Stomach (tissue), 9 donors: Measurements from ENCODE around the gene TTC3. TPM values are rescaled to one million over a fixed set of nuclear protein-coding genes. Genes with fewer than 3 reads are reported as not detected.

Experiments
- DNase-seq, 2 donors: peaks; one replicate each; pipeline versions ENCODE4 v3.0.0 to v3.0.0-alpha.2; 2013 to 2019
- H3K27ac ChIP-seq, 5 donors: fragments of 200-600 bp in 4 of 5; sonication (generic) in 4 of 5; one replicate each; pipeline ENCODE4 v1.5.1; 2013 to 2019; ENCODE audit warnings: mild to moderate bottlenecking in 1 of 5, moderate library complexity in 1 of 5
- H3K27me3 ChIP-seq, 3 donors: fragments of 200-600 bp; sonication (generic); one replicate each; pipeline ENCODE4 v1.5.1; 2017 to 2019; ENCODE audit warnings: mixed run types in 1 of 3
- H3K36me3 ChIP-seq, 4 donors: fragments of 200-600 bp; sonication (generic); 1 replicate in 3 of 4; 2 replicates in 1 of 4; pipeline ENCODE4 v1.5.1; 2016 to 2019
- H3K4me1 ChIP-seq, 4 donors: fragments of 200-600 bp; sonication (generic); one replicate each; pipeline ENCODE4 v1.5.1; 2016 to 2019
- H3K4me3 ChIP-seq, 4 donors: fragments of 200-600 bp; sonication (generic) in 3 of 4; one replicate each; pipeline ENCODE4 v1.5.1; 2016 to 2019; ENCODE audit warnings: mild to moderate bottlenecking in 1 of 4
- H3K9me3 ChIP-seq, 4 donors: fragments of 200-600 bp; sonication (generic); one replicate each; pipeline ENCODE4 v1.5.1; 2016 to 2019
- CTCF ChIP-seq, 7 experiments: fragments of 450-650 bp in 4 of 7; fragments of 200-600 bp in 3 of 7; sonication (generic) in 3 of 7; IDR thresholded peaks; one replicate each; pipeline ENCODE4 v1.5.1; 2016 to 2019; ENCODE audit warnings: antibody characterized with exemption in 7 of 7, control low read depth in 2 of 7, mild to moderate bottlenecking in 1 of 7
- EP300 ChIP-seq: sonication (generic); formaldehyde crosslinking; IDR thresholded peaks from one replicate; pipeline ENCODE4 v1.6.1; 2017; ENCODE audit warnings: antibody characterized with exemption
- POLR2A ChIP-seq, 4 donors: fragments of 450-650 bp; IDR thresholded peaks; one replicate each; pipeline ENCODE4 v1.6.1; 2016; ENCODE audit warnings: antibody characterized with exemption in 4 of 4, control low read depth in 2 of 4, mild to moderate bottlenecking in 1 of 4, moderate library complexity in 1 of 4
- POLR2AphosphoS5 ChIP-seq, 3 donors: sonication (generic); formaldehyde crosslinking; IDR thresholded peaks; one replicate each; pipeline ENCODE4 v1.6.1; 2016; ENCODE audit warnings: antibody characterized with exemption in 3 of 3
- WGBS, 5 donors: extraction: QIAGEN DNeasy Blood & Tissue Kit in 3 of 5; methylation state at CpG; one replicate each; pipeline versions ENCODE4 v1.1.5 to v1.1.7; 2013 to 2018; 5-methylcytosine and 5-hydroxymethylcytosine counted together
- intact Hi-C: fragments of 100-400 bp; cut with DNase I; formaldehyde crosslinking; loops from one replicate; pipeline ENCODE4 v1.15.1; 2023; ENCODE audit warnings: low total_unique reads
- polyA plus RNA-seq, 3 donors: library from polyadenylated mRNA; stranded (reverse); fragments of 200-250 nt; gene quantifications; one replicate each; pipeline ENCODE4 v1.2.3, GENCODE V29; 2013
- total RNA-seq, 5 donors: library from RNA; depleted of rRNA; stranded (reverse); fragments of >200 nt; gene quantifications; one replicate each; pipeline versions ENCODE4 v1.1.0 to v1.2.3, GENCODE V29; 2014 to 2016
- donor health status: healthy with polysubstance abuse.
- donor health status: Bipolar disorder and iron deficiency.
- donor health status: healthy.

Gene TTC3
- total and polyA plus RNA-seq, 8 donors: 17.5 to 538 (median 143) TPM

GRCh38 chr21:37074546-37074945 is 1.5 kb downstream of the TTC3 start:
- intact Hi-C loops: no loop called here
- H3K27me3 ChIP-seq: no peaks in the 10 kb centered on the region
- H3K4me1 ChIP-seq: peaks cover 9 to 43% (median 28%) of the 10 kb centered on the region in 4 donors
- no peak for TF ChIP-seq POLR2AphosphoS5 (IDR thresholded peaks at IDR 0.05)
- peak overlapping the region in 4 of 5 donors; percentile 96 to 99 (median 96) for H3K27ac ChIP-seq
- H3K36me3 ChIP-seq: peaks cover 0 to 6% (median under 1%) of the 10 kb centered on the region in 4 donors
- no peak for DNase-seq
- WGBS, 5 donors: 12 to 30% (median 22%) methylated on average over 9 of the region's 9 CpGs
- H3K4me3 ChIP-seq: peak overlapping the region; percentile 76 to 94 (median 87)
- H3K9me3 ChIP-seq: no peaks in the 10 kb centered on the region

GRCh38 chr21:37075214-37075770 is 2.2 kb downstream of the TTC3 start:
- H3K4me3 ChIP-seq: no peak overlapping the region
- no peaks in the 10 kb centered on the region for H3K36me3 ChIP-seq
- H3K4me1 ChIP-seq: peaks cover 9 to 37% (median 26%) of the 10 kb centered on the region in 4 donors
- H3K27me3 ChIP-seq: no peaks in the 10 kb centered on the region
- WGBS, 5 donors: 75 to 87% (median 79%) methylated on average over 4 of the region's 4 CpGs
- no peak for TF ChIP-seq POLR2A (IDR thresholded peaks at IDR 0.05)
- no peak for TF ChIP-seq POLR2AphosphoS5 (IDR thresholded peaks at IDR 0.05)
- TF ChIP-seq EP300: no peak
- TF ChIP-seq CTCF (IDR thresholded peaks at IDR 0.05): no peak
- DNase-seq: no peak
- no peak overlapping the region for H3K27ac ChIP-seq
- no peaks in the 10 kb centered on the region for H3K9me3 ChIP-seq
- intact Hi-C loops: no loop called here

GRCh38 chr21:37076087-37076850 is 3.2 kb downstream of the TTC3 start:
- intact Hi-C loops: no loop called here
- no peak overlapping the region for H3K27ac ChIP-seq
- peaks cover 9 to 27% (median 21%) of the 10 kb centered on the region in 4 donors for H3K4me1 ChIP-seq
- TF ChIP-seq EP300 (no peak), POLR2AphosphoS5 (IDR thresholded peaks at IDR 0.05) (no peak), CTCF (IDR thresholded peaks at IDR 0.05) (no peak)
- no peaks in the 10 kb centered on the region for H3K27me3 ChIP-seq
- DNase-seq: no peak
- no peak overlapping the region for H3K4me3 ChIP-seq
- 89 to 99% (median 98%) methylated on average over 4 of the region's 4 CpGs for WGBS, 5 donors
- no peaks in the 10 kb centered on the region for H3K36me3 ChIP-seq
- no peaks in the 10 kb centered on the region for H3K9me3 ChIP-seq

- 83 to 97% (median 90%) methylated on average over 1 of the region's 1 CpG for WGBS, 5 donors
- intact Hi-C loops: no loop called here
- Histone ChIP-seq H3K9me3 (no peaks in the 10 kb centered on the region), H3K4me1 (peaks cover 8 to 21% (median 14%) of the 10 kb centered on the region in 4 donors), H3K4me3 (no peak overlapping the region), H3K27ac (no peak overlapping the region), H3K27me3 (no peaks in the 10 kb centered on the region), H3K36me3 (no peaks in the 10 kb centered on the region)
- no peak for DNase-seq
- no peak for TF ChIP-seq POLR2AphosphoS5 (IDR thresholded peaks at IDR 0.05)
- no peak for TF ChIP-seq EP300
- no peak for TF ChIP-seq POLR2A (IDR thresholded peaks at IDR 0.05)
- no peak for TF ChIP-seq CTCF (IDR thresholded peaks at IDR 0.05)
Measured at GRCh38 chr21:37077403-37077802, 4.3 kb downstream of the TTC3 start.
